H1 (cell line): ENCODE data around the gene ANAPC7. TPM values are rescaled to one million over a fixed set of nuclear protein-coding genes. Genes with fewer than 3 reads are reported as not detected.

ENCODE experiments used
- CTCF ChIA-PET: fragments of 300-600 bp; sonication (Branson Sonifier 250); formaldehyde crosslinking; loops from one replicate; lab custom pipeline; 2021; ENCODE audit not compliant: partially characterized antibody; lab: Charles Lee
- POLR2A ChIA-PET: fragments of 300-600 bp; sonication (Branson Sonifier 250); formaldehyde crosslinking; loops from one replicate; lab custom pipeline; 2021; ENCODE audit warnings: inconsistent platforms; ENCODE audit not compliant: partially characterized antibody; lab: Charles Lee
- DNase-seq, 2 experiments: peaks; one replicate each; pipeline versions ENCODE4 v3.0.0 to v3.0.0-alpha.2; 2010 to 2022; ENCODE audit warnings: low spot score in 2 of 2, low read depth in 1 of 2, mixed read lengths in 1 of 2
- FAIRE-seq: peaks from 2 replicates; lab custom pipeline; 2011; peaks lifted over from hg19 to GRCh38; lab: Jason Lieb, UNC
- H2AFZ ChIP-seq: 2 replicates; pipeline ENCODE4 v1.8.1; 2012; ENCODE audit warnings: low read length, inconsistent platforms
- H2AK5ac ChIP-seq: 2 replicates; pipeline ENCODE4 v1.6.1; 2013; ENCODE audit warnings: low read depth, low read length
- H2BK120ac ChIP-seq: replicated peaks from 2 replicates; pipeline ENCODE3; 2013; ENCODE audit warnings: low read depth, low read length, inconsistent platforms
- H2BK12ac ChIP-seq: 2 replicates; pipeline ENCODE4 v1.6.1; 2013; ENCODE audit warnings: low read depth, low read length
- H2BK15ac ChIP-seq: 2 replicates; pipeline ENCODE4 v1.6.1; 2013; ENCODE audit warnings: low read length
- H2BK20ac ChIP-seq: 2 replicates; pipeline ENCODE4 v1.6.1; 2013; ENCODE audit warnings: low read length
- H2BK5ac ChIP-seq: 2 replicates; pipeline ENCODE4 v1.6.1; 2013; ENCODE audit warnings: low read depth, low read length
- H3K14ac ChIP-seq: 2 replicates; pipeline ENCODE4 v1.6.1; 2013; ENCODE audit warnings: inconsistent platforms; ENCODE audit not compliant: insufficient read length
- H3K18ac ChIP-seq: 2 replicates; pipeline ENCODE4 v1.6.1; 2013; ENCODE audit warnings: low read length; ENCODE audit errors: extremely low read depth
- H3K23ac ChIP-seq: 2 replicates; pipeline ENCODE4 v1.6.1; 2013; ENCODE audit warnings: inconsistent platforms; ENCODE audit not compliant: insufficient read length
- H3K23me2 ChIP-seq: 2 replicates; pipeline ENCODE4 v1.6.1; 2013; ENCODE audit warnings: low read depth, low read length
- H3K27ac ChIP-seq: 2 replicates; pipeline ENCODE4 v1.6.1; 2011; ENCODE audit warnings: low read depth, low read length, inconsistent platforms
- H3K27me3 ChIP-seq, 4 experiments: replicated peaks in 1 of 4; 1 replicate in 1 of 4; 2 replicates in 3 of 4; pipeline versions ENCODE4 v1.6.1 to v1.8.1; 2011 to 2013; ENCODE audit warnings: low read length in 3 of 4, mild to moderate bottlenecking in 3 of 4, inconsistent platforms in 2 of 4, mixed read lengths in 2 of 4, moderate library complexity in 1 of 4; ENCODE audit not compliant: control insufficient read depth in 3 of 4, insufficient read depth in 3 of 4; ENCODE audit errors: extremely low read depth in 1 of 4
- H3K36me3 ChIP-seq, 4 experiments: 2 replicates each; pipeline versions ENCODE4 v1.6.1 to v1.8.1; 2011 to 2013; ENCODE audit warnings: mild to moderate bottlenecking in 4 of 4, low read length in 3 of 4, moderate library complexity in 2 of 4, control low read depth in 1 of 4, inconsistent platforms in 1 of 4; ENCODE audit not compliant: insufficient read depth in 4 of 4, control insufficient read depth in 2 of 4
- H3K4ac ChIP-seq: replicated peaks from 2 replicates; pipeline ENCODE3; 2013; ENCODE audit warnings: low read length, low read depth, mixed read lengths, inconsistent platforms; ENCODE audit not compliant: insufficient read length
- H3K4me1 ChIP-seq, 4 experiments: replicated peaks in 1 of 4; 1 replicate in 1 of 4; 2 replicates in 3 of 4; pipeline versions ENCODE4 v1.6.1 to v1.8.1; 2011 to 2013; ENCODE audit warnings: low read length in 3 of 4, inconsistent platforms in 2 of 4, mixed read lengths in 1 of 4; ENCODE audit not compliant: insufficient read depth in 4 of 4, control insufficient read depth in 3 of 4
- H3K4me2 ChIP-seq, 2 experiments: 2 replicates each; pipeline versions ENCODE4 v1.6.1 to v1.8.1; 2011 to 2013; ENCODE audit warnings: low read depth in 2 of 2, low read length in 2 of 2, control low read depth in 1 of 2, inconsistent platforms in 1 of 2, mild to moderate bottlenecking in 1 of 2; ENCODE audit not compliant: insufficient read depth in 1 of 2
- H3K4me3 ChIP-seq, 4 experiments: fragments of 200-600, 300-600 bp in 1 of 4; sonication (generic), shearing (Covaris generic), sonication (Bioruptor Twin) in 1 of 4; 2 replicates each; pipeline versions ENCODE4 v1.5.1 to v1.8.1; 2011 to 2016; ENCODE audit warnings: low read length in 4 of 4, low read depth in 3 of 4, control low read depth in 2 of 4, inconsistent platforms in 2 of 4, mild to moderate bottlenecking in 2 of 4, mixed read lengths in 1 of 4, moderate library complexity in 1 of 4; ENCODE audit not compliant: insufficient read depth in 2 of 4; ENCODE audit errors: extremely low read depth in 1 of 4
- H3K56ac ChIP-seq: replicated peaks from 2 replicates; pipeline ENCODE3; 2013; ENCODE audit warnings: low read depth, mild to moderate bottlenecking, mixed read lengths, low read length, inconsistent platforms; ENCODE audit not compliant: insufficient read length
- H3K79me1 ChIP-seq: 2 replicates; pipeline ENCODE4 v1.6.1; 2013; ENCODE audit warnings: low read depth, low read length, control low read depth
- H3K79me2 ChIP-seq, 2 experiments: 2 replicates each; pipeline versions ENCODE4 v1.6.1 to v1.8.1; 2012 to 2013; ENCODE audit warnings: low read length in 2 of 2, mild to moderate bottlenecking in 2 of 2, inconsistent platforms in 1 of 2; ENCODE audit not compliant: insufficient read depth in 2 of 2, control insufficient read depth in 1 of 2
- H3K9ac ChIP-seq, 4 experiments: replicated peaks in 1 of 4; 1 replicate in 1 of 4; 2 replicates in 3 of 4; pipeline versions ENCODE4 v1.6.1 to v1.8.1; 2011 to 2013; ENCODE audit warnings: low read depth in 3 of 4, low read length in 3 of 4, control low read depth in 2 of 4, mild to moderate bottlenecking in 2 of 4, moderate library complexity in 2 of 4, inconsistent platforms in 1 of 4; ENCODE audit errors: extremely low read depth in 1 of 4
- H3K9me3 ChIP-seq, 2 experiments: 2 replicates each; pipeline versions ENCODE4 v1.6.1 to v1.8.1; 2012 to 2013; ENCODE audit warnings: mild to moderate bottlenecking in 2 of 2, moderate library complexity in 2 of 2, control low read depth in 1 of 2, inconsistent platforms in 1 of 2, low read depth in 1 of 2, low read length in 1 of 2, mixed read lengths in 1 of 2; ENCODE audit not compliant: insufficient read depth in 2 of 2
- H4K20me1 ChIP-seq, 2 experiments: replicated peaks in 1 of 2; 2 replicates each; pipeline versions ENCODE3 to v1.8.1; 2011 to 2013; ENCODE audit warnings: inconsistent platforms in 2 of 2, low read length in 2 of 2, mild to moderate bottlenecking in 1 of 2; ENCODE audit not compliant: insufficient read depth in 2 of 2, control insufficient read depth in 1 of 2
- H4K5ac ChIP-seq: 2 replicates; pipeline ENCODE4 v1.6.1; 2013; ENCODE audit warnings: low read length, low read depth, mixed read lengths, inconsistent platforms; ENCODE audit not compliant: insufficient read length
- H4K8ac ChIP-seq: 2 replicates; pipeline ENCODE4 v1.8.0; 2013; ENCODE audit warnings: mild to moderate bottlenecking, moderate library complexity, low read length, inconsistent platforms; ENCODE audit not compliant: insufficient read depth; ENCODE audit errors: extremely low read depth
- H4K91ac ChIP-seq: replicated peaks from 2 replicates; pipeline ENCODE3; 2013; ENCODE audit warnings: low read length, mixed read lengths, inconsistent platforms; ENCODE audit not compliant: insufficient read length
- ASH2L ChIP-seq: fragments of 200-600, 300-600 bp; sonication (generic); IDR thresholded peaks from one replicate; pipeline ENCODE4 v1.7.1; 2017; ENCODE audit warnings: low read length
- ATF2 ChIP-seq: IDR thresholded peaks from 2 replicates; pipeline ENCODE4 v1.6.1; 2012; ENCODE audit warnings: low read length, inconsistent platforms
- BCL11A ChIP-seq, 2 experiments: IDR thresholded peaks; one replicate each; pipeline ENCODE4 v1.6.1; 2011; ENCODE audit warnings: low read depth in 2 of 2, low read length in 2 of 2, mild to moderate bottlenecking in 2 of 2
- CEBPB ChIP-seq: IDR thresholded peaks from 2 replicates; pipeline ENCODE4 v1.6.1; 2012; ENCODE audit warnings: low read depth, low read length
- POLR2A ChIP-seq, 2 experiments: IDR thresholded peaks; 1 replicate in 1 of 2; 2 replicates in 1 of 2; pipeline ENCODE4 v1.6.1; 2011; ENCODE audit warnings: low read depth in 2 of 2, low read length in 2 of 2, mild to moderate bottlenecking in 2 of 2; ENCODE audit errors: control extremely low read depth in 1 of 2
- RBBP5 ChIP-seq: IDR thresholded peaks from 2 replicates; pipeline ENCODE4 v1.7.1; 2012; ENCODE audit warnings: low read depth, mild to moderate bottlenecking, inconsistent platforms, low read length, moderate library complexity, borderline replicate concordance
- SIN3A ChIP-seq, 2 experiments: IDR thresholded peaks in 1 of 2; conservative IDR thresholded peaks in 1 of 2; 2 replicates each; pipeline ENCODE4 v1.6.1; 2011 to 2012; ENCODE audit warnings: low read length in 2 of 2, improper control_type of control experiment in 1 of 2, low read depth in 1 of 2, mild to moderate bottlenecking in 1 of 2
- TBP ChIP-seq: IDR thresholded peaks from 2 replicates; pipeline ENCODE4 v1.6.1; 2011; ENCODE audit warnings: low read depth, low read length, improper control_type of control experiment
- WGBS, 2 experiments: shearing (Covaris generic) in 1 of 2; methylation state at CpG; one replicate each; pipeline versions ENCODE4 v1.1.6 to v1.1.7; 2013 to 2015; ENCODE audit warnings: low lambda C conversion rate in 2 of 2, mixed read lengths in 2 of 2, inconsistent platforms in 1 of 2, low coverage in 1 of 2, missing lambda C conversion rate in 1 of 2; ENCODE audit not compliant: insufficient replicate concordance in 2 of 2, insufficient coverage in 1 of 2, insufficient read length in 1 of 2; ENCODE audit errors: extremely low coverage in 1 of 2, missing lambda C conversion rate in 1 of 2; 5-methylcytosine and 5-hydroxymethylcytosine counted together
- polyA plus RNA-seq, 7 experiments: library from polyadenylated mRNA; depleted of rRNA in 3 of 7; stranded (reverse) in 5 of 7; unstranded in 2 of 7; fragments of >200 nt in 5 of 7; fragments of 200-250 nt in 2 of 7; gene quantifications; 1 replicate in 5 of 7; 2 replicates in 1 of 7; 4 replicates in 1 of 7; pipeline versions ENCODE4 v1.2.1 to v1.2.3, GENCODE V29; 2011 to 2013; ENCODE audit warnings: missing spikeins in 2 of 7, mixed read lengths in 2 of 7
- total RNA-seq: library from RNA; stranded (reverse); fragmentation: NEBNext Ultra II Directional; extraction: Animal tissue kit (Norgen Biotek cat#: 25700); gene quantifications from 2 replicates; pipeline ENCODE4 v1.2.1, GENCODE V29; 2021

ANAPC7 gene
- total and polyA plus RNA-seq, 2 of the 8 experiments (the other 6 are each of a cell fraction or from before 2014, with no cell fraction given): 72.8 to 105 TPM

DNA sequence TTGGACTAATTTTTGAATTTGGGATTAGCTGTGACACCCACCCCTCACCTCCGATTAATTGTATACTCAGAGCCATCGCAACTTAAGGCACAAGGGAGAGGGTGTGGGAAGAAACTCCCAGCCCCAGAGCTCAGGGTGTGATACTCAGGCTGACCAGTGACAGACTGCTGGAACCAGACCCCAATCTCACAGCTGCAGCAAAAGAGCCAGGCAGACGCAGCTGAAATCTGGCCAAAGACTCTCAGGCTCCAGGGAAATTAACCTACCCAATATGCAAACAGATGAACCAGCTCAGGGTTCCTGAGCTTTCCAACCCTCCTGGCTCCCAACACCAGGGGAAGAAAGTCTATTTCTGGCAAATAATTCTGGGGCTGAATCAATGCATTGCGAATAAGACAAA lies 30.5 kb downstream of the ANAPC7 start:
- ChIA-PET POLR2A (interaction anchor here (0.7 to 6.7 kb wide), 18 partner anchors 9 to 272 kb away, joined by 3 to 69 read pairs (median 4); partner anchors contain the start of genes ARPC3 and FAM216A), CTCF (interaction anchor here (0.6 to 2.4 kb wide), 5 partner anchors 14 to 568 kb away, joined by 4 to 10 read pairs (median 5); no protein-coding TSS in a partner anchor)
- H3K23ac ChIP-seq: no peak overlapping the region
- H4K8ac ChIP-seq: no peak overlapping the region
- no peak overlapping the region for H3K18ac ChIP-seq
- H3K27me3 ChIP-seq: no peaks in the 10 kb centered on the region
- no peak overlapping the region for H3K56ac ChIP-seq
- H2AFZ ChIP-seq: no peak overlapping the region
- H4K91ac ChIP-seq: no peak overlapping the region
- H2BK20ac ChIP-seq: no peak overlapping the region
- H4K20me1 ChIP-seq: peaks cover 0 to 12% of the 10 kb centered on the region in 2 experiments
- no peaks in the 10 kb centered on the region for H3K4me1 ChIP-seq
- 95% methylated on average over 4 of the region's 4 CpGs; no CpG with 5 or more reads in 1 of the 2 experiments for WGBS, 2 experiments
- H3K79me1 ChIP-seq: no peaks in the 10 kb centered on the region; the same call in 1 of the 2 replicates
- no peak overlapping the region for H3K4ac ChIP-seq
- no peaks in the 10 kb centered on the region; a peak in 1 of 4 replicates for H3K9me3 ChIP-seq
- H3K79me2 ChIP-seq: no peaks in the 10 kb centered on the region
- no peak overlapping the region for H3K14ac ChIP-seq
- no peak for DNase-seq
- H2BK120ac ChIP-seq: no peak overlapping the region
- no peak for FAIRE-seq
- H3K4me2 ChIP-seq: no peak overlapping the region
- TF ChIP-seq ASH2L: no peak
- no peak for TF ChIP-seq POLR2A (IDR thresholded peaks at IDR 0.05; ENCODE audit: control extremely low read depth in 1 of 2, low read depth in 2 of 2, low read length in 2 of 2)
- TF ChIP-seq TBP: no peak
- no peak for TF ChIP-seq RBBP5
- no peak for TF ChIP-seq SIN3A (conservative IDR thresholded peaks at IDR 0.05 in 1 of 2, IDR thresholded peaks at IDR 0.05 in 1 of 2; ENCODE audit: low read depth in 1 of 2, low read length in 2 of 2)
- no peak for TF ChIP-seq BCL11A (IDR thresholded peaks at IDR 0.05; ENCODE audit: low read depth in 2 of 2, low read length in 2 of 2)
- no peak for TF ChIP-seq ATF2
- no peak for TF ChIP-seq CEBPB
- peaks cover 29 to 65% (median 57%) of the 10 kb centered on the region in 4 experiments for H3K36me3 ChIP-seq
- no peak overlapping the region for H2BK12ac ChIP-seq
- no peak overlapping the region for H2BK15ac ChIP-seq
- H2AK5ac ChIP-seq: no peak overlapping the region
- no peak overlapping the region for H3K4me3 ChIP-seq
- no peaks in the 10 kb centered on the region for H3K23me2 ChIP-seq
- H3K27ac ChIP-seq: no peak overlapping the region
- H2BK5ac ChIP-seq: no peak overlapping the region
- no peak overlapping the region for H3K9ac ChIP-seq
- H4K5ac ChIP-seq: no peak overlapping the region
